GM10266 (cell line): ENCODE measurements around the gene CAPNS1.

Source experiments
- DNase-seq: peaks from one replicate; pipeline ENCODE4 v3.0.0; 2012; ENCODE audit errors: extremely low spot score
- CTCF ChIP-seq: IDR thresholded peaks from 2 replicates; pipeline ENCODE4 v1.5.1; 2012; ENCODE audit warnings: mild to moderate bottlenecking, low read depth; ENCODE audit not compliant: control insufficient read depth, insufficient read depth; ENCODE audit errors: missing control alignments

The CAPNS1 gene

GRCh38 chr19:36100476-36100875 is 39.4 kb upstream of the CAPNS1 start:
- TF ChIP-seq CTCF, result no peak
- DNase-seq, result no peak

- no peak for DNase-seq
- no peak for TF ChIP-seq CTCF
Measured at GRCh38 chr19:36101550-36102327, 38.1 kb upstream of the CAPNS1 start.

- DNase-seq, result no peak
- TF ChIP-seq CTCF, result no peak
Measured at GRCh38 chr19:36103040-36103626, 36.7 kb upstream of the CAPNS1 start.

GRCh38 chr19:36103842-36104552 is 35.9 kb upstream of the CAPNS1 start:
- no peak for TF ChIP-seq CTCF
- DNase-seq, result no peak

GRCh38 chr19:36106441-36106840 is 33.4 kb upstream of the CAPNS1 start:
- no peak for TF ChIP-seq CTCF
- DNase-seq, result no peak

GRCh38 chr19:36106991-36107390 is 32.9 kb upstream of the CAPNS1 start:
- TF ChIP-seq CTCF, result no peak
- no peak for DNase-seq

- TF ChIP-seq CTCF, result no peak
- DNase-seq, result no peak
Measured at GRCh38 chr19:36108684-36109083, 31.2 kb upstream of the CAPNS1 start.
